Colonic mucosa (tissue), 4 donors: ENCODE measurements around the gene LRMDA. TPM values are rescaled to one million over a fixed set of nuclear protein-coding genes. Genes with fewer than 3 reads are reported as not detected.

Source experiments
- DNase-seq: peaks from one replicate; pipeline ENCODE4 v3.0.0-alpha.2; 2020
- H3K27ac ChIP-seq: fragments of 200-600 bp; one replicate; pipeline ENCODE4 v1.8.0; 2021
- H3K27me3 ChIP-seq: fragments of 200-600 bp; one replicate; pipeline ENCODE4 v1.8.0; 2021
- H3K36me3 ChIP-seq: fragments of 200-600 bp; one replicate; pipeline ENCODE4 v1.8.0; 2021
- H3K4me1 ChIP-seq: fragments of 200-600 bp; one replicate; pipeline ENCODE4 v1.8.0; 2021; ENCODE audit warnings: mild to moderate bottlenecking
- H3K4me3 ChIP-seq: fragments of 200-600 bp; one replicate; pipeline ENCODE4 v1.8.0; 2021
- H3K9ac ChIP-seq, 2 donors: one replicate each; pipeline ENCODE4 v1.7.0; 2013; ENCODE audit warnings: control low read depth in 2 of 2, low read depth in 2 of 2, low read length in 2 of 2
- H3K9me3 ChIP-seq: fragments of 200-600 bp; one replicate; pipeline ENCODE4 v1.8.0; 2021
- CTCF ChIP-seq: fragments of 200-600 bp; IDR thresholded peaks from one replicate; pipeline ENCODE4 v1.8.0; 2022; ENCODE audit warnings: antibody characterized with exemption, mild to moderate bottlenecking
- intact Hi-C: fragments of 100-400 bp; cut with DNase I; formaldehyde crosslinking; loops from one replicate; pipeline ENCODE4 v1.14.1; 2022
- total RNA-seq, 2 donors: library from RNA; stranded (reverse); fragmentation: NEBNext Ultra II Directional in 1 of 2; extraction: Animal tissue kit (Norgen Biotek cat#: 25700) in 1 of 2; gene quantifications; one replicate each; pipeline ENCODE4 v1.2.1, GENCODE V29; 2021
- donor health status: healthy.
- donor health status: DM: no; HTN: no; CAD: no.
- donor health status: DM: no; HTN: no; CAD: no.

The LRMDA gene
- total RNA-seq, 2 donors from 2014 or later = 2.5 to 5.2 TPM

- Histone ChIP-seq H3K4me1 (no peaks in the 10 kb centered on the region), H3K36me3 (no peaks in the 10 kb centered on the region), H3K27ac (no peak overlapping the region), H3K9me3 (no peaks in the 10 kb centered on the region), H3K27me3 (no peaks in the 10 kb centered on the region), H3K9ac (no peak overlapping the region), H3K4me3 (no peak overlapping the region)
- no peak for TF ChIP-seq CTCF
- intact Hi-C loops = loop anchor here (5.0 kb wide), 1 partner anchor 632 kb away; the partner anchor contains the start of gene ZNF503
- DNase-seq = no peak
Observed at GRCh38 chr10:76034353-76035205, 603.2 kb downstream of the LRMDA start.

- Histone ChIP-seq H3K27me3 (no peaks in the 10 kb centered on the region), H3K9ac (no peak overlapping the region), H3K9me3 (no peaks in the 10 kb centered on the region), H3K36me3 (no peaks in the 10 kb centered on the region), H3K27ac (no peak overlapping the region), H3K4me1 (no peaks in the 10 kb centered on the region), H3K4me3 (no peak overlapping the region)
- DNase-seq = no peak
- TF ChIP-seq CTCF = no peak
- intact Hi-C loops = loop anchor here (5.0 kb wide), 1 partner anchor 633 kb away; the partner anchor contains the start of gene ZNF503
Observed at GRCh38 chr10:76035206-76036110, 604.0 kb downstream of the LRMDA start.

- peak; percentile 96 for TF ChIP-seq CTCF
- Histone ChIP-seq H3K36me3 (no peaks in the 10 kb centered on the region), H3K4me3 (no peak overlapping the region), H3K9ac (no peak overlapping the region), H3K4me1 (no peaks in the 10 kb centered on the region), H3K27ac (no peak overlapping the region), H3K27me3 (no peaks in the 10 kb centered on the region), H3K9me3 (no peaks in the 10 kb centered on the region)
- DNase-seq = peak; percentile 84
- intact Hi-C loops = loop anchor here (5.0 kb wide), 1 partner anchor 634 kb away; the partner anchor contains the start of gene ZNF503
Observed at GRCh38 chr10:76036111-76036940, 604.9 kb downstream of the LRMDA start.

GRCh38 chr10:76036962-76037361, 605.5 kb downstream of the LRMDA start:
- no peak overlapping the region for H3K4me3 ChIP-seq
- H3K36me3 ChIP-seq = no peaks in the 10 kb centered on the region
- intact Hi-C loops = loop anchor here (5.0 kb wide), 1 partner anchor 635 kb away; the partner anchor contains the start of gene ZNF503
- H3K9me3 ChIP-seq = no peaks in the 10 kb centered on the region
- TF ChIP-seq CTCF = no peak
- peak; percentile 58 for DNase-seq
- no peak overlapping the region for H3K9ac ChIP-seq
- H3K27ac ChIP-seq = no peak overlapping the region
- no peaks in the 10 kb centered on the region for H3K27me3 ChIP-seq
- H3K4me1 ChIP-seq = no peaks in the 10 kb centered on the region
